SK-N-SH (cell line): Measurements from ENCODE around the gene SKI. TPM values are rescaled to one million over a fixed set of nuclear protein-coding genes. Genes with fewer than 3 reads are reported as not detected.

Experiments
- CTCF ChIA-PET: fragments of 300-600, 350-600 bp; formaldehyde crosslinking; extraction: SDS; loops from one replicate; lab custom pipeline; 2021; lab: Yijun Ruan, JAX
- POLR2A ChIA-PET: fragments of 350-600 bp; sonication (Branson Sonifier 250); formaldehyde crosslinking; extraction: SDS; loops from one replicate; lab custom pipeline; 2020; ENCODE audit warnings: antibody characterized with exemption, inconsistent platforms; lab: Yijun Ruan, JAX
- DNase-seq: peaks from one replicate; pipeline ENCODE4 v3.0.0; 2012
- H2AFZ ChIP-seq: fragments of 200-600 bp; sonication (generic); 2 replicates; pipeline ENCODE4 v1.8.1; 2016; ENCODE audit warnings: antibody characterized with exemption, mild to moderate bottlenecking, low read depth
- H3F3A ChIP-seq: fragments of 200-600 bp; sonication (generic); replicated peaks from 2 replicates; pipeline ENCODE3; 2016; ENCODE audit warnings: antibody characterized with exemption, mild to moderate bottlenecking; ENCODE audit not compliant: insufficient read depth
- H3K27ac ChIP-seq, 2 experiments: fragments of 200-500 bp in 1 of 2; fragments of 200-600 bp in 1 of 2; sonication (Bioruptor generic) in 1 of 2; sonication (generic), shearing (Covaris generic) in 1 of 2; 2 replicates each; pipeline versions ENCODE4 v1.5.1 to v1.6.1; 2014 to 2016; ENCODE audit warnings: low read depth in 2 of 2, inconsistent platforms in 1 of 2, low read length in 1 of 2, mild to moderate bottlenecking in 1 of 2, mixed read lengths in 1 of 2
- H3K27me3 ChIP-seq: fragments of 200-600 bp; sonication (generic), shearing (Covaris generic); 2 replicates; pipeline ENCODE4 v1.6.1; 2016; ENCODE audit warnings: mixed run types; ENCODE audit not compliant: insufficient read depth
- H3K36me3 ChIP-seq, 2 experiments: fragments of 200-500 bp in 1 of 2; fragments of 200-600 bp in 1 of 2; sonication (Bioruptor generic) in 1 of 2; sonication (generic) in 1 of 2; replicated peaks in 1 of 2; 2 replicates each; pipeline versions ENCODE3 to v1.5.1; 2014 to 2016; ENCODE audit warnings: low read length in 1 of 2, mild to moderate bottlenecking in 1 of 2; ENCODE audit not compliant: insufficient read depth in 2 of 2, control insufficient read depth in 1 of 2
- H3K4me1 ChIP-seq, 2 experiments: fragments of 200-500 bp in 1 of 2; fragments of 200-600 bp in 1 of 2; sonication (Bioruptor generic) in 1 of 2; sonication (generic), shearing (Covaris generic) in 1 of 2; 2 replicates each; pipeline versions ENCODE4 v1.5.1 to v1.6.1; 2014 to 2016; ENCODE audit warnings: low read depth in 1 of 2, low read length in 1 of 2, mixed run types in 1 of 2; ENCODE audit not compliant: insufficient read depth in 2 of 2, control insufficient read depth in 1 of 2
- H3K4me2 ChIP-seq: fragments of 200-600 bp; sonication (generic), shearing (Covaris generic); 2 replicates; pipeline ENCODE4 v1.6.1; 2017; ENCODE audit warnings: mixed run types
- H3K4me3 ChIP-seq, 2 experiments: fragments of 200-500 bp in 1 of 2; fragments of 200-600 bp in 1 of 2; sonication (Bioruptor generic) in 1 of 2; sonication (generic), shearing (Covaris generic) in 1 of 2; 2 replicates each; pipeline versions ENCODE4 v1.5.1 to v1.8.1; 2014 to 2016; ENCODE audit warnings: low read depth in 2 of 2, inconsistent platforms in 1 of 2, low read length in 1 of 2, mild to moderate bottlenecking in 1 of 2, mixed read lengths in 1 of 2, moderate library complexity in 1 of 2
- H3K79me2 ChIP-seq: fragments of 200-600 bp; sonication (generic); 2 replicates; pipeline ENCODE4 v1.8.1; 2017; ENCODE audit warnings: mild to moderate bottlenecking; ENCODE audit not compliant: insufficient read depth
- H3K9ac ChIP-seq: fragments of 200-600 bp; sonication (generic); 2 replicates; pipeline ENCODE4 v1.6.1; 2017; ENCODE audit warnings: mixed run types
- H3K9me2 ChIP-seq: fragments of 200-600 bp; sonication (generic); 2 replicates; pipeline ENCODE4 v1.6.1; 2017; ENCODE audit warnings: mixed run types
- H3K9me3 ChIP-seq: fragments of 200-600 bp; sonication (generic); 2 replicates; pipeline ENCODE4 v1.6.1; 2017; ENCODE audit warnings: mixed run types, mild to moderate bottlenecking, moderate library complexity
- H4K20me1 ChIP-seq: fragments of 200-600 bp; sonication (generic); 2 replicates; pipeline ENCODE4 v1.6.1; 2017; ENCODE audit warnings: mild to moderate bottlenecking, mixed run types; ENCODE audit not compliant: insufficient read depth
- CTCF ChIP-seq: fragments of 200-600 bp; sonication (generic); IDR thresholded peaks from 2 replicates; pipeline ENCODE4 v1.6.1; 2017; ENCODE audit warnings: antibody characterized with exemption, mild to moderate bottlenecking, moderate library complexity
- ELF1 ChIP-seq: IDR thresholded peaks from 2 replicates; pipeline ENCODE4 v1.4.0; 2012
- FOSL2 ChIP-seq: IDR thresholded peaks from 2 replicates; pipeline ENCODE4 v1.4.0; 2012; ENCODE audit warnings: low read depth, mild to moderate bottlenecking, moderate library complexity, borderline replicate concordance
- FOXJ3 ChIP-seq: sonication (generic); formaldehyde crosslinking; IDR thresholded peaks from 2 replicates; pipeline ENCODE4 v1.5.1; 2020; ENCODE audit warnings: mild to moderate bottlenecking, missing genetic modification reagents
- FOXM1 ChIP-seq: IDR thresholded peaks from 2 replicates; pipeline ENCODE4 v1.4.0; 2012; ENCODE audit warnings: low read depth, mild to moderate bottlenecking
- GABPA ChIP-seq: IDR thresholded peaks from 2 replicates; pipeline ENCODE4 v1.4.0; 2012; ENCODE audit warnings: low read depth, mild to moderate bottlenecking
- MAX ChIP-seq: IDR thresholded peaks from 2 replicates; pipeline ENCODE4 v1.4.0; 2012; ENCODE audit warnings: low read depth
- MXI1 ChIP-seq: IDR thresholded peaks from 2 replicates; pipeline ENCODE4 v1.6.1; 2012; ENCODE audit warnings: mild to moderate bottlenecking, low read depth, low read length, improper control_type of control experiment
- POLR2AphosphoS5 ChIP-seq: IDR thresholded peaks from 2 replicates; pipeline ENCODE4 v1.6.1; 2012; ENCODE audit warnings: low read depth, low read length
- RAD21 ChIP-seq: IDR thresholded peaks from 2 replicates; pipeline ENCODE4 v1.6.1; 2012; ENCODE audit warnings: mild to moderate bottlenecking, low read length
- RCOR1 ChIP-seq: fragments of 150-350 bp; IDR thresholded peaks from 2 replicates; pipeline ENCODE4 v1.6.1; 2017; ENCODE audit warnings: antibody characterized with exemption, low read length
- RXRA ChIP-seq: IDR thresholded peaks from 2 replicates; pipeline ENCODE4 v1.4.0; 2012; ENCODE audit warnings: low read depth, mild to moderate bottlenecking, borderline replicate concordance
- USF1 ChIP-seq: IDR thresholded peaks from 2 replicates; pipeline ENCODE4 v1.4.0; 2012; ENCODE audit warnings: low read depth, borderline replicate concordance
- USF2 ChIP-seq: fragments of 150-350 bp; IDR thresholded peaks from 2 replicates; pipeline ENCODE4 v1.6.1; 2017; ENCODE audit warnings: antibody characterized with exemption, low read length, low read depth, borderline replicate concordance
- YY1 ChIP-seq: IDR thresholded peaks from 2 replicates; pipeline ENCODE4 v1.4.0; 2012; ENCODE audit warnings: low read depth, mild to moderate bottlenecking
- WGBS: methylation state at CpG from one replicate; pipeline ENCODE4 v1.1.6; 2017; ENCODE audit warnings: low lambda C conversion rate; 5-methylcytosine and 5-hydroxymethylcytosine counted together
- polyA plus RNA-seq, 3 experiments: library from polyadenylated mRNA; depleted of rRNA; stranded (reverse); fragments of >200 nt; gene quantifications; 2 replicates each; pipeline ENCODE4 v1.2.3, GENCODE V29; 2012

Gene SKI
- polyA plus RNA-seq, 1 of the 3 experiments (the other 2 are of a cell fraction) = 7.2 TPM

DNA sequence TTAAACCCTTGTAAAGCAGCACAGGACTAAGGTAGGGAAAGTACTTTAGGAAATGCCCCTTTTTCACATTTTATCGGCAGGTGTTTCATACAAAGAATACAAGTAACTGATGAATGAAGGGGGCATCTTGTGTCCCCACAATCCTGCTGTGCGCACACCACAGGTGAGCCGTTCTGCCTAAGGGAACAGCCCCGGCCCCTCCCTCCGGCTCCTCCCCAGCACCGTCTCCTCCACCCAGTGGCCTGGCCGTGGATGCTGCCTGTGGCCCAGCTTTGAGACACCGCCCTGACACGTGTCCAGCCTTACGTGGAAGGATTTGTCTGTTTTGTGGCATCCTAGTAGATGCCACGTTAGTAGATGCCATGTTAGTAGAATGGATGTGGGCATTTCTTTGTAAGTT is 46.4 kb upstream of the SKI start:
- no peaks in the 10 kb centered on the region for H3K27me3 ChIP-seq
- H4K20me1 ChIP-seq = no peaks in the 10 kb centered on the region
- no peak overlapping the region for H3K4me3 ChIP-seq
- no peak overlapping the region for H3K27ac ChIP-seq
- peaks cover 0 to 25% of the 10 kb centered on the region in 2 experiments for H3K36me3 ChIP-seq
- H3K9ac ChIP-seq = no peak overlapping the region
- no peaks in the 10 kb centered on the region for H3K79me2 ChIP-seq
- H3K4me2 ChIP-seq = no peak overlapping the region
- POLR2A ChIA-PET = interaction anchor here (0.6 kb wide), 1 partner anchor 21 kb away, joined by 3 read pairs; no protein-coding TSS in a partner anchor
- no peaks in the 10 kb centered on the region for H3K4me1 ChIP-seq
- H3K9me2 ChIP-seq = no peaks in the 10 kb centered on the region
- WGBS = 91% methylated on average over 6 of the region's 11 CpGs
- CTCF ChIA-PET = interaction anchor here (1.3 to 4.6 kb wide), 2 partner anchors 8 to 42 kb away, joined by 3 to 32 read pairs; no protein-coding TSS in a partner anchor
- no peak overlapping the region for H2AFZ ChIP-seq
- no peaks in the 10 kb centered on the region for H3K9me3 ChIP-seq
- no peak for DNase-seq
- no peaks in the 10 kb centered on the region for H3F3A ChIP-seq
- TF ChIP-seq ELF1 (no peak), GABPA (no peak), RXRA (no peak)

- Histone ChIP-seq H2AFZ (no peak overlapping the region), H3K79me2 (peaks cover under 1% of the 10 kb centered on the region; the same call in 1 of the 2 replicates), H3K9me2 (no peaks in the 10 kb centered on the region), H3K9me3 (no peaks in the 10 kb centered on the region), H3K27me3 (no peaks in the 10 kb centered on the region), H3K9ac (no peak overlapping the region), H3F3A (no peaks in the 10 kb centered on the region), H3K4me1 (no peaks in the 10 kb centered on the region), H3K4me2 (no peak overlapping the region), H4K20me1 (no peaks in the 10 kb centered on the region), H3K36me3 (peaks cover 0 to 25% of the 10 kb centered on the region in 2 experiments), H3K4me3 (no peak overlapping the region), H3K27ac (no peak overlapping the region; a peak in 1 of 4 replicates)
- 100% methylated on average over 2 of the region's 13 CpGs for WGBS
- ChIA-PET POLR2A (no interaction called here), CTCF (interaction anchor here (1.2 to 4.6 kb wide), 3 partner anchors 8 to 43 kb away, joined by 3 to 32 read pairs (median 5); partner anchors contain the start of gene FAAP20)
- no peak for DNase-seq
- no peak for TF ChIP-seq USF1
- no peak for TF ChIP-seq RCOR1
- no peak for TF ChIP-seq FOXJ3 (CRISPR knock-in tag)
Observed at GRCh38 chr1:2182376-2182775, 45.7 kb upstream of the SKI start.

- no peaks in the 10 kb centered on the region for H3K9me2 ChIP-seq
- peaks cover 10% of the 10 kb centered on the region; the same call in 1 of the 2 replicates for H3K79me2 ChIP-seq
- peaks cover 0 to under 1% of the 10 kb centered on the region in 2 experiments; a peak in 1 of 4 replicates for H3K4me1 ChIP-seq
- no peak overlapping the region for H3K27ac ChIP-seq
- H3K9ac ChIP-seq = no peak overlapping the region
- WGBS = 93% methylated on average over 9 of the region's 15 CpGs
- H3K9me3 ChIP-seq = no peaks in the 10 kb centered on the region
- DNase-seq = no peak
- H3K4me2 ChIP-seq = no peak overlapping the region
- H3F3A ChIP-seq = no peaks in the 10 kb centered on the region
- H4K20me1 ChIP-seq = no peaks in the 10 kb centered on the region
- POLR2A ChIA-PET = no interaction called here
- CTCF ChIA-PET = interaction anchor here (4.6 kb wide), 1 partner anchor 10 kb away, joined by 32 read pairs; no protein-coding TSS in a partner anchor
- H3K36me3 ChIP-seq = peaks cover 0 to 32% of the 10 kb centered on the region in 2 experiments
- TF ChIP-seq YY1 (no peak), USF2 (no peak), MXI1 (no peak), FOSL2 (no peak), POLR2AphosphoS5 (no peak), MAX (no peak), FOXM1 (no peak), ELF1 (no peak), RAD21 (no peak), RXRA (no peak), CTCF (no peak)
- no peak overlapping the region for H2AFZ ChIP-seq
- no peak overlapping the region for H3K4me3 ChIP-seq
- no peaks in the 10 kb centered on the region for H3K27me3 ChIP-seq
Observed at GRCh38 chr1:2183937-2184334, 44.2 kb upstream of the SKI start.
